NCI-H2227 (cell line): ENCODE results near the gene GRPEL2.
A peak's percentile ranks its signal among the peaks of the same experiment; 100 is the strongest.

Experiments
- DNase-seq: peaks from one replicate; lab custom pipeline; 2025; ENCODE audit not compliant: unreplicated experiment; lab: John Stamatoyannopoulos, UW

Gene GRPEL2

DNA sequence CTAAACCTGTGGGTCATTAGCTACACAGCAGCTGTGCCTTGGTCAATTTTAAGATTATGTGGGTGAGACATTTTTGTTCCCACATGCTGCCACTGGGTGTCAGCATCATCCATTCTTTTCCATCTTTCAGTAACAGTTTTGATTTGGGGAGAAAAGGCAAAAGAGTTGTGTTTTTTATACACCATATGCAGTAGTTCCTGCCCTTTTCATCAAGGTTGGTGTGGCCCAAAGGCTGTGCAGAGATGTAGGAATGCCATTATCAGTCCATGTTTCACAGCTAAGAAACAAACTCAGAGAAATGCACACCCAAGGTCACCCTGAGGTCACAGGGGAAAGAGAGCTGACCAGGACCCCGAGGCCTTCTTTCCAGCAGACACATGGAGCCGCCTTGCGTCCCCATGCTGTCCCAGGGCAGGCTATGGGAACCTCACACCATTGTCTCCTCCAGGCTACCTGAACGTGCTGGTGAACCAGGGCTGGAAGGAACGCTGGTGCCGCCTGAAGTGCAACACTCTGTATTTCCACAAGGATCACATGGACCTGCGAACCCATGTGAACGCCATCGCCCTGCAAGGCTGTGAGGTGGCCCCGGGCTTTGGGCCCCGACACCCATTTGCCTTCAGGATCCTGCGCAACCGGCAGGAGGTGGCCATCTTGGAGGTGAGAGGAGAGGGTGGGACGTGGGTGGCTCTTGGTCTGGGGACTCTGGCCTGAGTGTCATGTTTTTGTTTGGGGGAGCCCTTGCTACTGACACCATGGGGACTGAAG is 27.8 kb upstream of the GRPEL2 start:
- DNase-seq: peak; percentile 38

DNA sequence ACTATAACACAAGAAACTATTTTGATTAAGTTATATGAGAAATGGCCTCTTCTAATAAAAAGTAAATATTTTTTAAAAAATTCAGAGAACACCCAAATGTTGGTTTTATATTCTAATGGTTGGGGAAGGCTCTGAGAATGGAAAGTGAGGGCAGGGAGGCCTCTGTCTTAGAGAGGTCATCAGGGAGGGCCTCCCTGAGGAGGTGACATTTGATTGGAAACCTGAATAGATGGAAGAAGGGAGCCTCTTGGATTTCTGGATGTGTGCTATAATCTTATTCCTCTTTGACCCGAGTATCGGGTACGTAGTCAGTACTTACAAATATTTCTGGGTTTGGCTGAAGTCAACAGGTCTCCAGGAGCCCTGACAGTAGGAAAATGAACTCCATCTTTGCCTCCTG is 26.1 kb upstream of the GRPEL2 start:
- no peak for DNase-seq

DNA sequence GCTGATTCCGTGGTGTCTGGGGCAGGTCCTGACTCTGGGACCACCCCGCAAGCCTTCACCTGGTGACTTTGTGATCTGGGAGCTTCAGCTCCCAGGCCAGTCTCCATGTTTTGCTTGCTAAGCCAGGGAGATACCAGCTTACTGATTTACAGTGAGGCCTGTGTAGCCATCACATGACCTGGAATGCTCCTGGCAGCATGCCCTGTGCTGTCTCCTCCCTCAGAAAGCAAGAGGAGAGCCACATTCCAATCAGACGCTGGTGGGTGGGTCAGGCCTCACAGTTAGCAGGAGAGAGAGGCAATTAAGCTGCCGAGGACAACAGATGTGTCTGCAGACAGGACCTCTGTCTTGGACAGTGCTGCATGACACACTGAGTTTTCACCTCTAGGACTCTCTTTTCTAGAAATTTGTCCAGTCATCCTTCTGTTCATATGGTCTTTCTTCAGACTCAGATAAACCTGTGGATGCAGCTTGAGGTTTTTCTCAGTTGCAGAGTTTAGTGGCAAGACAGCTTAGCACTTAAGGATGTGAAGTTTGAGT is 24.4 kb upstream of the GRPEL2 start:
- DNase-seq: peak; percentile 84

DNA sequence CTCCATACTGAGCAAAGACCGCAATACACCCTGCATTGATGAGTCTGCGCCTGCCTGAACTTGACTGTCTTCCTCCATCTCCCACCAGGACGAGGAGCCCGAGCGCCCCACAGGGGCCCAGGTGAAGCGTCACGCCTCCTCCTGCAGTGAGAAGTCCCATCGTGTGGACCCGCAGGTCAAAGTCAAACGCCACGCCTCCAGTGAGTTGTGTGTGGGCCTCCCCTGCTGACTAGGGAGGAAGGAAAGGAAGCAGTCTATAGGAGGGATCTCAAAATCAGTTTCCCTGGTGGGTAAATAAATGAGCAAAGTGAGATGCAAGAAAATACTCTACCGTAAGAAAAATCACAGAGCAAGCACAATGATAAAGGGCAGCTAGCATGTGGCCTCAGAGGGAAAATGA is 22.8 kb upstream of the GRPEL2 start:
- no peak for DNase-seq

DNA sequence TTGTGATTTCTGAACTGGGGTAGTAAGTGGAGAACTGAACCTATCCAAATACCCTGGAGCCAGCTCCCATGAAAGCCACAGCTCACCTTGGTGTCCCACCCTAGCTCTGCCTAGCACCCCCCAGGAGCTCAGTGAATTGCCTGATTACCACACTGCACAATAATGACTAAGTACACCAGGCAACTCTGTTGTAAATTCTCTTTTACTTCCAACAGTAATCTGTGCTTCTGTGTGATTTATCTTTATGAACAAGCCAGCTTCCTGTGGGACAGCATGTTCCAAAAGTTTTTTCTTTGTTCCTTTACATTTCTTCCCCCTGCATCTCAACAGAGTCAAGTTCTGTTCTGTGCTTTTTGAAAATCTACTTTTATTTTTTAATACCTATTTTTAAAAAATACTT is 22.1 kb upstream of the GRPEL2 start:
- DNase-seq: no peak

DNA sequence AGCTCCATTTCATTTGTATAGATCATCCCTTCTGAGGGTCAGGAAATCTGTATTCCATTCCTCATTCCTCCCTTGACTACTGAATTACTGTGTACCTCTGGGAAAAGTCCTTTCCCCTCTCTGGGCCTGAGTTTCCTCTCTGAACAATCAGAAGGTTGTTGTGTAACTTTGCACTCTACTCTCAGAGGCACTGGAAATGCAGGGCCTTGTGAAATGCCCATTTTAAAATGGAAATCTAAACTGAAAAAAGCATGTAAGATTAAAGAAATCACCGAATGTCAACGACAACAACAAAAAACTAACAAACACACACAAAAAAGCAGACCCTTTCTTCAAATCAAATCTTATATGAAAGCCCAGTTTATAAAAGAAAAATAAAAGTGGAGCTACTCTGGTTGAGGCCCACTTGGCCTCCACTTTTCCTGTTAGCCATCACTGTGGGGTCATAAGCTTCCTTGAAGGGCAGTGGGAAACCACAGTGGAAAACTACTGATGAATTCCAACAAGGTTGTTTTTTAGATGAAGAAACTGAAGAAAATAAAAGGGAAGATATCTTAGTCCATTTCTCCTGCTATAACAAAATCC is 21.6 kb upstream of the GRPEL2 start:
- no peak for DNase-seq

DNA sequence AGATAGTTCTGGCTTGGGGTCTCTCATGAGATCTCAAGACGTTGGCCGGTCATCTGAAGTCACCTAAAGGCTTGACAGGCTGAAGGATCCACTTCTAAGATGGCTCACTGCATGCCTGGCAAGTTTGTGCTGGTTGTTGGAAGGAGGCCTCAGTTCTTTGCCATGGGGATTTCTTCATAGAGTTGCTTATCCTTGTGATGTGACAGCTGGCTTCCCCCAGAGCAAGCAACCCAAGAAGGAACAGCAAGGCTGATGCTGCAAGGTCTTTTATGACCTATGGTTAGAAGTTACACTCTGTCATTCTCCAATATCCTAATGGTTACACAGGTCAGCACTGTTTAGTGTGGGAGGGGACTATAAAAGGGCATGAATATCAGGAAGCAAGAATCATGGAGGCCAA is 20.7 kb upstream of the GRPEL2 start:
- no peak for DNase-seq

DNA sequence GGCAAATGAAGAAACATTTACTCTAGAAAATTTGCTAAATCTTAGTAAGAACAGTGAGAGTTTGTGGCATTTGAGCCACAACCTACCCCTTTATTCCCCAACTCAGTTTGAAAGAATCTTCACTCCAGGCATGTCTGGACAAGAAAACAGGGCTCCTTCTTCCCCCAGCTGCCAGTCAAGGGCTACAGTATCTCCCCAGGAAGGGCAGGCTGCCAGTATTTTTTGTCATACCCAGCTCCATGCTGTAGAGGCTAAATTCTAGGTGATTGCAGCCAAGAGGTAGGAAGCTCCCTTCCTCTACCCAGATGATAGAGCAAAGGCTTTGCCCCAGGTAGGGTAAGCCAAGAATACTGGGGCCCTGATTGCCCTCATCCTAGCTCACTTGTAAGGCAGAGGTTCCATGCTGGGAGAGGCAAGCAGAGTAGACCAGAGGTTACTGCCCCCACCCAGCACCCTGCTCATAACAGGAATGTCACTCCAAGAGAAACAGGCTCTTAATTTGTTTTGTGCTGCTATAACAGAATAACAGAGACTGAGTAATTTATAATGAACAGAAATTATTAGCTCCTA is 20.0 kb upstream of the GRPEL2 start:
- no peak for DNase-seq

DNA sequence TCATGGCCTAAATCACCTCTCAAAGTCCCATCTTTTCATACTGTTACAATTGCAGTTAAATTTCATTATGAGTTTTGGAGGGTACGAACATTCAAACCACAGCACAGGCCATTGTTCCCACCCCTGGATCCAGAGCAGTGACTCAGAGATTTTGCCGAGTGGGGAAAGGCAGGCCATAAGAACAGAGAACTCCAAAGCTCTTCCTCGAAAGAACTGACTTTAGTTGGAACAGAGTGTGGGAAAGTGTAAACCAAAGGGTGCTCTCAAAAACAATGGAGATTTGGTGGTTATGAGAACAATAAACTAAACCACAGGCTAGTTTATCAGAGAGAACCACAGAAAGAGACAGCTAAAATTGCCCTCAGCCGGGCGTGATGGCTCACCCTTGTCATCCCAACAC is 19.4 kb upstream of the GRPEL2 start:
- no peak for DNase-seq

DNA sequence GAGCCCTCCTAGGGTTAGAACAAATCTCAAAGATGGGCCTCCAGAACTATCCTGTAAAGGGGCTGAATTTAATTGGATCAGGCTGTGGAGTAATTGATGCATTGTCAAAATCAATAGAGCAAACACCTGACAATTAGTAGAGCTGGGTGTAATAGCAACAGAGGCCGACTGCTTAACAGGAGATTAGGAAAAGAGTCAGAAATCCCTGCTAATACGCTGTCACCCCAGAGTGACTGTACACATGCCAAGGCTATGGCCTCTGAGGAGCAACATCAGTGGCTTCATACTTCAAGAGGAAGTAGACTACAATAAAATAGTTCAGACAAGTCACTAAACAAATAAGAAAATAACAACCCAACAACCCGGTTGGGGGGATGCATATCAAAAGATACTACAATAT is 18.7 kb upstream of the GRPEL2 start:
- DNase-seq: no peak

DNA sequence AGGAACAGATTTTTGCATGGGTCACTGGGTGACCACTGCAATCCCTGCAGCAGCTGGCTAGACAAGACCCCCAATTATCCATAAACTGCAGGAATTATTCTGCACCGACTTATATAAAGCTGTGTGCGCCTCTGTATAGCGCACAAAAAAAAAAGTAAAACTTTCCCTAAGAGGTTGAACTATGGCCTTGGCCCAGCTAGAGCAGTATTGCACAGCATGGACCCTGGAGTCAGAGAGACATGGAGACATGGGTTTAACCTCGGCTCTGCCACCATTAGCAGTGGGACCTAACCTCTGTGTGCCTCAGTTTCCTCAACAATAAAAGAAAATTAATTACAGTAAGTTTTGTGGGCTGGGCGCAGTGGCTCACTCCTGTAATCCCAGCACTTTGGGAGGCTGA is 17.1 kb upstream of the GRPEL2 start:
- DNase-seq: no peak

DNA sequence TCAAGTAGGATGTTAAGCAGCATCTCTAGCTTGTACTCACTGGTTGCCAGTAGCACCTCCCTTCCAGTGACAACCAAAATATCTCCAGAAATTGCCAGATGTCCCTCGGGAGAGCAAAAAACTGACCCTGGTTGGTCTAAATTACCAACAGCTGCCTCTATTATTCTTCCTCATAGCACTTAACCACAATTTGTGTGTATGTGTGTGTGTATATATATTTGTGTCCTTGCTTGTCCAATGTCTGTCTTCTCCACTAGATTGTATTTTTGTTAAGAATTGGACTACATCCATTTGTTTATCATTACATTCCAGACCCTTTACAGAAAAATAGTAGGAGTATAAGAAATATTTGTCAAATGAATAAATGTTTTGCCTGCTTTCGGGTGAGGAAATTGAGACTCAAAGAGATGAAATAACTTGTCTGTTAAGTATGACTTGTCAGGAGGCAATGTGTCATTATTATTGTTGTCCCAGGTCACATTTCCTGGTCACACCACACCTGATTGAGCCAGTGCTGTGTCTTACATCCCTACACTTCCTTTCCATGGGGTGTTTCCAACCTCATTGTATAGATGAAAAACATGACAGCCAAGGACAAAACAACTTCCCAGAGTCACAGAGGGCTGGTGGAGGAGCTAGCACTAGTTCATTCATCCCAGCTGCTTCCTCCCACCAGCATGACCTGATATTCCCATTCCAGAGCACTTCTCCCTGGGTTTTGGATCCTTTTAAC is 11.4 kb upstream of the GRPEL2 start:
- DNase-seq: no peak

DNA sequence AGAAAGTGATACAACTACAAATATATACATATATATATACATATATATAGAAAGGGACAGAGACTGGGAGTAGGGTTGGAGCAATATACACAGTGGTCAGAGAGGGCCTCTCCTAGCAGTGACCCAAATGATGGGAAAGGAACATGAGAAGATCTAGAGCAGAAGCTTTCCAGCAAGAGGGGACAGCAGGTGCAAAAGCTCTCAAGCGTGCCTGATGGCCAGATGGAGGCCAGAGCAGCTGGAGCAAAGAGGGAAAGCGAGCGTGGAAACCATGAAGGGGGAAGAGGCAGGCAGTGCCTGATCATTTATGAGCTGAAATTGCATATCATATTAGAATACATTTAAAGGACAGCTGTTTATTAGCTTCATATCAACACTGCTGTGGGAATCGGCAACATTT is 7.6 kb upstream of the GRPEL2 start:
- no peak for DNase-seq

DNA sequence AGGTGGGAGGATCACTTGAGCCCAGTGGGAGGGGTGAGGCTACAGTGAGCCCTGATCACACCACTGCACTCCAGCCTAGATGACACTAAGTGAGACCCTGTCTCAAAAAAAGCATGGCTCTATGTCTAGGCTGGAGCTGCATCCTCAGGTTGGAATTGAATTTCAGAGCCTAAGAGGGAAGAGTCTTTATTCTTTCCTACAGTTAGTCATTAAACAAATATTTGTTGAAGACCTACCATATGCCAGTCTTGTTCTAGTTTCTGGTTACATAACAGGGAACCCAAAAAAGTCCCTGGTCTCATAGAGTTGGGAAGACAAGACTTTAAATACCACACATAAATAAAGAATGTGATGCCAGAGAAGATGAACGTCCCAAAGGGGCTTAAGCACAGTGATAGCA is 6.9 kb upstream of the GRPEL2 start:
- no peak for DNase-seq

DNA sequence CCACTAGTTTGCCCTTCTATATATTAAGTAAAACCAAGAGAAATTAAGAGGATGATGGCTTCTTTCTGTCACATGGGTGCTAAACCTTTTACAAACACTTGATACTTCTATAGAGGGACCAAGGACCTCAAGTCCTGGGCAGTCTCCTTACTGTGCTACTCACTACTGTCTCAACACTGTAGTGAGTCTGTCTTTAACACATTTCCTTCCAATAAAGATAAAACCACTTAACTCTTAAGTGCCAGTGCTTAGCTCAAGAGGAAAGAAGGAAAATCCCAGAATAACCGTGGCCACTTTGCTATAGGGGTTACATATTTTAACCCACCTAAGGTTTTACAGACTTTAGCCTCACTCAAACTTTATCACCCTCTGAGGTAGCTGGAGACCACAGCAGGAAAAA is 4.4 kb upstream of the GRPEL2 start:
- no peak for DNase-seq

DNA sequence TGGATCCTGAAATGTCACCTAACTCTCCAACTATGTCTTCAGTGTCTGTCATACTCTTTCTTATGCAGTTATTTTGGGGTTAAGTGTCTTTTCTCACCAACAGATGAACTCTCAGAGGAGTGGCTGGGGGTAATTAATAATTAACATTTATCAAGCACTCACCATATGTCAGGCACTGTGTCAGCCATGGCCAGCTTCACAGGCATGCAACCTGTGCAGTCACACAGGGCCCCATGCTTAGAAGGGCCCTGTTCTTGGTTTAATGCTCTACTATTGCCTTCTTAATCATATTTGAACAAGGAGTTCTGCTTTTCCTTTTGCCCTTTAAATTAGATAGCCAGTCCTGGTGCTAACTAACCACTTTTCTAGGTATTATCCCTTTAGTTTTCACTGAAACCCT is 3.4 kb upstream of the GRPEL2 start:
- no peak for DNase-seq

DNA sequence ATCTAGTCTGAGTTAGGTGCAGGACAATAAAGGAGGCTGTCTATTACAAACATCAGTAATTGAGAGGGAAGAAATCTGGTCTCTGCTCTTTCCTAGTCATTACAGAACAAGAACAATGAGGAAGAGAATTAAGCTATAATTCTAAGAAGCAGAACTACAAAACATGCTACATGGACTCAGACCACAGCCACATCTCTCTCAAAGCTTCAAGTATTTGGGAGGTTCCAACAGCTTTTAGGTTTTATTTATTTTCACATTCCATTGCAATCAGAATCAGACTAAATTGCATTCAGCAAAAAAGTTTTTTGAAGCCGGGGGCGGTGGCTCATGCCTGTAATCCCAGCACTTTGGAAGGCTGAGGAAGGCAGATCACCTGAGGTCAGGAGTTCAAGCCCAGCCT is 1.1 kb upstream of the GRPEL2 start:
- no peak for DNase-seq

DNA sequence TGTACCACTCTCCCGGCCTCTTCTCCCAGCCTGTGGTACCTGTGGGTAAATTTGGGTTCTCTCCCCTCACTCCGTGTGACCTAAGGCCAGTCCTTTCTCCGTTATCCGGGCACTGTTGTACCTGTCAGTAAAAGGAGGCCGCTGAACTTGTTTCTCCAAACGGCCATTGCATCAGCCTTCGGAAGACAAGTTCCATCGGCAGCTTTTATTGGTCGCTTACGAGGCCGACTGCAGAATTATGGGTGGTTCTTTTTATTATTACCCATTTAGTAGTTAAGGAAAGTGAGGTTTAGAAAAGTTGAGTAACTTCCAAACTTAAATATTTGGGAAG is 558 bp downstream of the GRPEL2 start:
- peak; percentile 23 for DNase-seq

DNA sequence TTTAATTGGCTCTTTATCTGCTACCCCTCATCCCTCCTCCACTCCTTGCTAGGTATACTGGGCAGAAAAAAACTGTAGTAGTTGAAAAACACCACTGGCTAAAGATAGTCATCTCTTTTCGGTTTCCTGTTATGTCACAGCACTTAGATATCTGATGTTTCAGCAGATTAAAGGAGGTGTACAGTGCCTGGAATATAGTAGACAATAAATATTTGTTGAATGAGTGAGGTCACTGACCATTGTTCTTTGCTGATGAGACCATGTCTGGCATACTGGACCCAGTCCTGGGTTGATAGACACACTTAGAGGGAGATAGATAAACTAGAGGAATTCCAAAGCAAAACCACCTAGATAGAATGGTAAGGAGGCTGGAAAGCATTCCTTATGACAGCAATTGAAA is 3.2 kb downstream of the GRPEL2 start:
- no peak for DNase-seq

DNA sequence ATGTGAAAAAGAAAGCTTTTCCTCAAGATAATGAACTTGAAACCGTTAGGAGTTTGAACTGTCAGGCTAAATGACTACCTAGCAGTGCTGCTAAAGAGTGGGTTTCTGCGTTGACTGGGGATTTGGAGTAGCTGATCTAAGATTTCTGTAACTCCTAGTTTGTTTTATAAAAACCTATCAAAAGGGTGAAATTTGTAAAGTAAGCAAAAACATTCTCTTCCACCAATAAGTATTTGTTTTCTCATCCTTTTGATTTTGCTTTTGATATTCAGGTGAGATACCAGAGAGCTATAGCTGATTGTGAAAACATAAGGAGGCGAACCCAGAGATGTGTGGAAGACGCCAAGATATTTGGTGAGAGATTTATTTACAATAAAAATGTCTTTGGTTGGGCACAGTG is 4.1 kb downstream of the GRPEL2 start:
- DNase-seq: no peak

DNA sequence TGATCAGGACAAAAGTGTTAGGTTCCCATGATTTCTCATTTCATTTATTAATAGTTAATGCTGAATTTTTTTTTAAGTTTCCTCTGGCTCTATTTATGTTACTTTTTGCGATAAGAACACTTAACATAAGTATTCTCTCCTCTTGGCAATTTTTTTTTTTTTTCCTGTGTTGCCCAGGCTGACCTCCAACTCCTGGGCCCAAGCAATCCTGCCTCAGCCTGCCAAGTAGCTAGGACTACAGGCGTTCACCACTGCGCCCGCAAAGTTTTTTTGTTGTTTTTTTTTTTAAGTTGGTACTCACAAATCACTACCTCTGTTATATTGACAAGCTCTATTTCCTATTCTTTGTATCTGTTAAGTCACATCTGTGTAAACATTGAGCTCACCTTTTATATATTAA is 6.9 kb downstream of the GRPEL2 start:
- DNase-seq: no peak

DNA sequence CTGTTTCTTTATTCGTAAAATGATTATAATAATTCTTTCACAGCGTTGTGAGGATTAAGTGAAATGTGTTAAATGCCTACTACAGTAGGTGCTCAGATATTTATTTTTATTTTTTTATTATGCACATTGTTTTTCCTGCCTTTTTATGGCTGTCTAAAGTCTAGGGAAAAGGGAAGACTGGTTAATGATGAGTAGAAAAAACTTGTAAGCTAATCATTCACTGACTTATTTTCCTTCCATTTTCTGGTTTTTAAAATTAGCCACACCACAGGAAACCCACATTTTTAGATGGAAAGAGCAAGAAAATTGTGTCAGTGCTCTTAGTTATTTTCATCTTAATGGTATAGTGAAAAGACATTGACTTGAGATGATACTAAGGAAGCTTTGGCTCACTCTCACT is 8.6 kb downstream of the GRPEL2 start:
- DNase-seq: no peak
